ENCODE measurements around the gene FBXO31. TPM values are rescaled to one million over a fixed set of nuclear protein-coding genes. Genes with fewer than 3 reads are reported as not detected.

The FBXO31 gene
- total and polyA plus RNA-seq, 9 of the 15 experiments (the other 6 are each of a cell fraction or from before 2014, with no cell fraction given), result 0.18 to 33.3 (median 10.9) TPM

DNA sequence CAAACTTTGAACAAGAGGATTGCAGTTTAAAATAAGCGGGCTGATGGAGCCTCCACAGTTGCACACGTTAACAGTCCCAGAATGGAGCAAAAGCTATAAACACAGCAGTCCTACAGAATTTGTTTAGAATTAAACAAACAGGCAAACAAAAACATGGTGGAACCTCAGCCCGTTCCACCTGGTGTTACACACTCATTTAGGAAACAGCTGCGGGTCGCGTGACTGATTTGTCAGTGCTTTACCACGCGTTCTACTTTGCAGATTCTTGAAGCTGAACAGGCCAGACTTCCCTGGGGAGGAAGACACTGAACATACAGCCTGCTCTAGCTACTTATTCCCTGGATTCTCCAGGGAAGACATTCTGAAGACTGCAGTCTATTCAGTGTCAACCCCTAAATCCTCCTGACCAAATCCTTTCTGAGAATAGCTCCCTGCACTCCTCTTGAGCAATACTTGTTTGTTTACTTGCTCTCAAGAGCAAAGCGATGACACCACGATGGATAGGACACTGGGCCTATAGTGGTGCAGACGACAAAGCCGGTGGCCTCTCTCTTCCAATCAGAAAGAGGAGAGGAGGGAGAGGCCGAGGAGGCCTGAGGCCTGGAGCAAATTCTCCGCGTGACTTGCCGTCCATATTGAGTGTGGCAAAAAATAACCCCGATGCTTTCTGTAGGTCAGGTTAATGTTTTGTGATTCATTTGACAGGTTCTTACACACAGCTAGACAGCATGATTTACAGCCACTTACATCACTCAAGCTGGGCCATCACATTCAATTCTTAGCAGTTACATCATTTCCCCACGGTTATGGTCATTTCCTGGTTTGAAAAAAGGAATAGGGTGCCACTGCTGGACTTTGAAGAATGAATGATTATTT lies 4.6 kb upstream of the FBXO31 start (continued):
- peak; percentile 48 for TF ChIP-seq PRDM10 (IDR thresholded peaks at IDR 0.05; ENCODE audit: partially characterized antibody)
- TF ChIP-seq ZNF316 (IDR thresholded peaks at IDR 0.05), result no peak
- TF ChIP-seq, protein P1, sequence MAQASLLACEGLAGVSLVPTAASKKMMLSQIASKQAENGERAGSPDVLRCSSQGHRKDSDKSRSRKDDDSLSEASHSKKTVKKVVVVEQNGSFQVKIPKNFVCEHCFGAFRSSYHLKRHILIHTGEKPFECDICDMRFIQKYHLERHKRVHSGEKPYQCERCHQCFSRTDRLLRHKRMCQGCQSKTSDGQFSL (CRISPR knock-in tag; IDR thresholded peaks at IDR 0.05), result no peak
- TF ChIP-seq, protein P1 (tag; IDR thresholded peaks at IDR 0.05), result peak in 1 of 2 experiments; percentile 59; a peak in 1 of 4 replicates
- no peak for TF ChIP-seq NCOA6 (IDR thresholded peaks at IDR 0.05)
- no peak for TF ChIP-seq ZNF12 (CRISPR knock-in tag; IDR thresholded peaks at IDR 0.05)
- no peak for TF ChIP-seq HMG20A (CRISPR knock-in tag; conservative IDR thresholded peaks at IDR 0.05)
- TF ChIP-seq GABPB2 (CRISPR knock-in tag; conservative IDR thresholded peaks at IDR 0.05), result no peak; the same call in 1 of the 2 replicates
- no peak for TF ChIP-seq NR4A1 (CRISPR knock-in tag; IDR thresholded peaks at IDR 0.05)
- TF ChIP-seq NR4A1 (tag; IDR thresholded peaks at IDR 0.05), result peak; percentile 96
- TF ChIP-seq, protein P2, sequence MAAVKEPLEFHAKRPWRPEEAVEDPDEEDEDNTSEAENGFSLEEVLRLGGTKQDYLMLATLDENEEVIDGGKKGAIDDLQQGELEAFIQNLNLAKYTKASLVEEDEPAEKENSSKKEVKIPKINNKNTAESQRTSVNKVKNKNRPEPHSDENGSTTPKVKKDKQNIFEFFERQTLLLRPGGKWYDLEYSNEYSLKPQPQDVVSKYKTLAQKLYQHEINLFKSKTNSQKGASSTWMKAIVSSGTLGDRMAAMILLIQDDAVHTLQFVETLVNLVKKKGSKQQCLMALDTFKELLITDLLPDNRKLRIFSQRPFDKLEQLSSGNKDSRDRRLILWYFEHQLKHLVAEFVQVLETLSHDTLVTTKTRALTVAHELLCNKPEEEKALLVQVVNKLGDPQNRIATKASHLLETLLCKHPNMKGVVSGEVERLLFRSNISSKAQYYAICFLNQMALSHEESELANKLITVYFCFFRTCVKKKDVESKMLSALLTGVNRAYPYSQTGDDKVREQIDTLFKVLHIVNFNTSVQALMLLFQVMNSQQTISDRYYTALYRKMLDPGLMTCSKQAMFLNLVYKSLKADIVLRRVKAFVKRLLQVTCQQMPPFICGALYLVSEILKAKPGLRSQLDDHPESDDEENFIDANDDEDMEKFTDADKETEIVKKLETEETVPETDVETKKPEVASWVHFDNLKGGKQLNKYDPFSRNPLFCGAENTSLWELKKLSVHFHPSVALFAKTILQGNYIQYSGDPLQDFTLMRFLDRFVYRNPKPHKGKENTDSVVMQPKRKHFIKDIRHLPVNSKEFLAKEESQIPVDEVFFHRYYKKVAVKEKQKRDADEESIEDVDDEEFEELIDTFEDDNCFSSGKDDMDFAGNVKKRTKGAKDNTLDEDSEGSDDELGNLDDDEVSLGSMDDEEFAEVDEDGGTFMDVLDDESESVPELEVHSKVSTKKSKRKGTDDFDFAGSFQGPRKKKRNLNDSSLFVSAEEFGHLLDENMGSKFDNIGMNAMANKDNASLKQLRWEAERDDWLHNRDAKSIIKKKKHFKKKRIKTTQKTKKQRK (IDR thresholded peaks at IDR 0.05; ENCODE audit: borderline replicate concordance, low read depth, low read length), result no peak
- no peak for TF ChIP-seq ETV6 (IDR thresholded peaks at IDR 0.05; ENCODE audit: borderline replicate concordance in 1 of 2, low read depth in 2 of 2, low read length in 1 of 2)
- no peak for TF ChIP-seq ETV6 (CRISPR knock-in tag; IDR thresholded peaks at IDR 0.05; ENCODE audit: borderline replicate concordance)
- TF ChIP-seq DPF2 (IDR thresholded peaks at IDR 0.05), result peak; percentile 64
- no peak for TF ChIP-seq MAFK (IDR thresholded peaks at IDR 0.05; ENCODE audit: low read length)
- TF ChIP-seq PURB (CRISPR knock-in tag; IDR thresholded peaks at IDR 0.05; ENCODE audit: low read depth), result no peak
- TF ChIP-seq ETV1 (tag; conservative IDR thresholded peaks at IDR 0.05; ENCODE audit: low read depth), result peak; percentile 83
- TF ChIP-seq SNIP1 (IDR thresholded peaks at IDR 0.05; ENCODE audit: low read depth), result no peak
- TF ChIP-seq ZBED1 (IDR thresholded peaks at IDR 0.05), result no peak

Data from K562 (cell line).